HepG2 (cell line): Measurements from ENCODE around the gene INPP4B. TPM values are rescaled to one million over a fixed set of nuclear protein-coding genes. Genes with fewer than 3 reads are reported as not detected.

Experiments used
- ATAC-seq: fragments of 200-7000 bp; cut with Tn5 transposase; 3 replicates; pipeline ENCODE4 v1.9.1; 2020; ENCODE audit warnings: mild to moderate bottlenecking, moderate library complexity
- BruUV-seq: library from RNA; stranded (reverse); fragments of 400-500 nt; replicated peaks from 2 replicates; lab custom pipeline; 2021; lab: Mats Ljungman, UMichigan
- CTCF ChIA-PET: fragments of 300-600 bp; formaldehyde crosslinking; extraction: SDS; loops from one replicate; lab custom pipeline; 2021; ENCODE audit warnings: low total read pairs, inconsistent platforms, low intra/inter-chr PET ratio; lab: Yijun Ruan, JAX
- POLR2A ChIA-PET: fragments of 350-600 bp; sonication (Branson Sonifier 250); formaldehyde crosslinking; loops from one replicate; lab custom pipeline; 2020; ENCODE audit warnings: antibody characterized with exemption, inconsistent platforms; lab: Yijun Ruan, JAX
- DNase-seq: peaks from one replicate; pipeline ENCODE4 v3.0.0-alpha.2; 2015; ENCODE audit warnings: low spot score
- FAIRE-seq: peaks from 3 replicates; lab custom pipeline; 2011; peaks lifted over from hg19 to GRCh38; lab: Jason Lieb, UNC
- H2AFZ ChIP-seq: one replicate; pipeline ENCODE4 v1.6.1; 2011; ENCODE audit warnings: low read length, inconsistent platforms
- H3K27ac ChIP-seq: fragments of 300-600 bp; 3 replicates; pipeline ENCODE4 v1.8.0; 2011; ENCODE audit warnings: mixed run types, mild to moderate bottlenecking, mixed read lengths, low read length, inconsistent platforms; ENCODE audit not compliant: insufficient read depth; ENCODE audit errors: extremely low read length
- H3K27me3 ChIP-seq, 2 experiments: fragments of 200-600 bp in 1 of 2; 2 replicates in 1 of 2; 3 replicates in 1 of 2; pipeline versions ENCODE4 v1.6.0 to v1.8.0; 2011; ENCODE audit warnings: low read length in 2 of 2, mild to moderate bottlenecking in 2 of 2, moderate library complexity in 2 of 2, inconsistent platforms in 1 of 2; ENCODE audit not compliant: insufficient read depth in 2 of 2, control insufficient read depth in 1 of 2
- H3K36me3 ChIP-seq, 2 experiments: fragments of 200-600 bp in 1 of 2; replicated peaks in 1 of 2; 2 replicates in 1 of 2; 3 replicates in 1 of 2; pipeline versions ENCODE4 v1.5.1 to v1.8.0; 2011; ENCODE audit warnings: low read length in 2 of 2, inconsistent platforms in 1 of 2; ENCODE audit not compliant: insufficient read depth in 2 of 2, control insufficient read depth in 1 of 2
- H3K4me1 ChIP-seq: 2 replicates; pipeline ENCODE4 v1.5.1; 2012; ENCODE audit warnings: low read length, inconsistent platforms; ENCODE audit not compliant: insufficient read depth
- H3K4me2 ChIP-seq: 2 replicates; pipeline ENCODE4 v1.6.0; 2011; ENCODE audit warnings: low read depth, low read length, inconsistent platforms
- H3K4me3 ChIP-seq, 3 experiments: fragments of 200-600 bp in 1 of 3; sonication (generic), shearing (Covaris generic) in 1 of 3; replicated peaks in 1 of 3; 2 replicates each; pipeline ENCODE4 v1.5.1; 2011 to 2016; ENCODE audit warnings: low read length in 3 of 3, inconsistent platforms in 2 of 3, low read depth in 2 of 3, mild to moderate bottlenecking in 2 of 3, control low read depth in 1 of 3, mixed read lengths in 1 of 3; ENCODE audit not compliant: insufficient read depth in 1 of 3
- H3K79me2 ChIP-seq: one replicate; pipeline ENCODE4 v1.6.1; 2011; ENCODE audit warnings: low read length, inconsistent platforms; ENCODE audit not compliant: insufficient read depth
- H3K9ac ChIP-seq: 2 replicates; pipeline ENCODE4 v1.6.0; 2011; ENCODE audit warnings: mild to moderate bottlenecking, low read depth, low read length, inconsistent platforms; ENCODE audit not compliant: insufficient read depth
- H3K9me3 ChIP-seq: 2 replicates; pipeline ENCODE4 v1.5.1; 2012; ENCODE audit warnings: mild to moderate bottlenecking, low read length
- H4K20me1 ChIP-seq: 2 replicates; pipeline ENCODE4 v1.6.0; 2011; ENCODE audit warnings: inconsistent platforms, mild to moderate bottlenecking, low read length, moderate library complexity; ENCODE audit not compliant: insufficient read depth
- ASH2L ChIP-seq: fragments of 300-600, 200-600 bp; sonication (generic); IDR thresholded peaks from 2 replicates; pipeline ENCODE4 v1.7.0; 2017; ENCODE audit warnings: low read depth, mild to moderate bottlenecking, moderate library complexity, mixed read lengths, low read length; ENCODE audit not compliant: insufficient read length
- BORCS8-MEF2B ChIP-seq: sonication (generic); formaldehyde crosslinking; IDR thresholded peaks from 2 replicates; pipeline ENCODE4 v1.8.0; 2022; ENCODE audit warnings: mild to moderate bottlenecking, missing genetic modification reagents
- CEBPZ ChIP-seq: IDR thresholded peaks from 2 replicates; pipeline ENCODE4 v1.6.1; 2012; ENCODE audit warnings: low read length, improper control_type of control experiment
- GPBP1L1 ChIP-seq: sonication (generic); formaldehyde crosslinking; IDR thresholded peaks from 2 replicates; pipeline ENCODE4 v1.5.0; 2020; ENCODE audit warnings: mild to moderate bottlenecking, missing genetic modification reagents
- HHEX ChIP-seq: IDR thresholded peaks from 2 replicates; pipeline ENCODE4 v1.6.1; 2016; ENCODE audit warnings: control low read depth
- RBAK ChIP-seq: sonication (generic); formaldehyde crosslinking; IDR thresholded peaks from 2 replicates; pipeline ENCODE4 v1.5.1; 2020; ENCODE audit warnings: mild to moderate bottlenecking, missing genetic modification reagents
- ZBED4 ChIP-seq: sonication (generic); formaldehyde crosslinking; IDR thresholded peaks from 2 replicates; pipeline ENCODE4 v1.4.0; 2020; ENCODE audit warnings: missing genetic modification reagents, borderline replicate concordance
- ZFAT ChIP-seq: sonication (generic); formaldehyde crosslinking; conservative IDR thresholded peaks from 2 replicates; pipeline ENCODE4 v1.8.1; 2023; ENCODE audit warnings: missing genetic modification reagents, inconsistent platforms
- ZNF513 ChIP-seq: sonication (generic); formaldehyde crosslinking; conservative IDR thresholded peaks from 2 replicates; pipeline ENCODE4 v1.5.0; 2020; ENCODE audit warnings: missing genetic modification reagents
- ZNF607 ChIP-seq: sonication (generic); formaldehyde crosslinking; IDR thresholded peaks from 2 replicates; pipeline ENCODE4 v1.5.1; 2020; ENCODE audit warnings: missing genetic modification reagents, mild to moderate bottlenecking, borderline replicate concordance
- ZNF691 ChIP-seq: sonication (generic); formaldehyde crosslinking; IDR thresholded peaks from 2 replicates; pipeline ENCODE4 v1.4.0; 2020; ENCODE audit warnings: missing genetic modification reagents, low read depth, mild to moderate bottlenecking, borderline replicate concordance
- ZZZ3 ChIP-seq: sonication (generic); formaldehyde crosslinking; IDR thresholded peaks from 2 replicates; pipeline ENCODE4 v1.4.0; 2020; ENCODE audit warnings: missing genetic modification reagents, mild to moderate bottlenecking, borderline replicate concordance
- in situ Hi-C: cut with HindIII; loops from 2 replicates; pipeline ENCODE4 v1.10.0; 2017; ENCODE audit warnings: low pct_unique_long_range_greater_than_20kb; ENCODE audit not compliant: extremely low pct_ligation_motif_present
- intact Hi-C: fragments of 100-400 bp; cut with micrococcal nuclease; formaldehyde crosslinking; loops from one replicate; pipeline ENCODE4 v1.10.0; 2022; ENCODE audit not compliant: unreplicated experiment
- polyA plus RNA-seq, 8 experiments: library from polyadenylated mRNA; depleted of rRNA in 3 of 8; stranded (reverse) in 7 of 8; unstranded in 1 of 8; fragments of >200 nt; fragmentation: Illumina TruSeq in 4 of 8; extraction: Trizol in 4 of 8; gene quantifications; 2 replicates each; pipeline versions ENCODE4 v1.2.1 to v1.2.3, GENCODE V29; 2011 to 2016; ENCODE audit warnings: low read depth in 4 of 8, missing spikeins in 1 of 8, mixed read lengths in 1 of 8; ENCODE audit not compliant: insufficient read depth in 1 of 8
- total RNA-seq, 5 experiments: library from RNA; depleted of rRNA; stranded (reverse); fragments of >200 nt; fragmentation: Illumina TruSeq; extraction: Trizol; gene quantifications; 2 replicates each; pipeline ENCODE4 v1.2.3, GENCODE V29; 2016; ENCODE audit warnings: low read depth in 1 of 5

INPP4B gene
- total and polyA plus RNA-seq, 2 of the 13 experiments (the other 11 are each of a cell fraction or from before 2014, with no cell fraction given), result not detected

- no peaks in the 10 kb centered on the region for H4K20me1 ChIP-seq
- H3K27ac ChIP-seq, result no peak overlapping the region
- H3K79me2 ChIP-seq, result no peaks in the 10 kb centered on the region
- DNase-seq, result no peak
- CTCF ChIA-PET, result no interaction called here
- no TSS peak for BruUV-seq
- H3K9me3 ChIP-seq, result no peaks in the 10 kb centered on the region
- ATAC-seq, result no peak
- no peak overlapping the region for H3K4me2 ChIP-seq
- H3K9ac ChIP-seq, result no peak overlapping the region
- FAIRE-seq, result no peak
- in situ Hi-C loops (no loop called here), intact Hi-C loops (no loop called here)
- H3K4me3 ChIP-seq, result no peak overlapping the region
- H3K27me3 ChIP-seq, result no peaks in the 10 kb centered on the region; a peak in 1 of 5 replicates
- no peaks in the 10 kb centered on the region for H3K36me3 ChIP-seq
- H2AFZ ChIP-seq, result no peak overlapping the region
- POLR2A ChIA-PET, result no interaction called here
- no peaks in the 10 kb centered on the region for H3K4me1 ChIP-seq
- TF ChIP-seq GPBP1L1 (no peak), ZNF691 (CRISPR knock-in tag) (no peak), RBAK (no peak), ZNF513 (no peak), ZNF607 (CRISPR knock-in tag) (no peak), CEBPZ (no peak), BORCS8-MEF2B (no peak), ZZZ3 (CRISPR knock-in tag) (no peak), HHEX (no peak), ZFAT (CRISPR knock-in tag) (no peak), ZBED4 (CRISPR knock-in tag) (no peak), ASH2L (no peak)
These were observed 689.8 kb downstream of the INPP4B start for GRCh38 chr4:142156256-142156655.
